NB4 (cell line): Measurements from ENCODE around the gene PDIA2.
"Not testable (repeated sequence)": the region's sequence is repeated elsewhere in the genome, so short reads cannot be mapped to it uniquely, and the experiment has no call there.

Experiments
- DNase-seq: peaks from one replicate; pipeline ENCODE4 v3.0.0; 2010; ENCODE audit warnings: low read depth
- H3K4me3 ChIP-seq: one replicate; pipeline ENCODE4 v1.5.1; 2011; ENCODE audit warnings: mild to moderate bottlenecking, low read depth, low read length, moderate library complexity
- MYC ChIP-seq: IDR thresholded peaks from 2 replicates; pipeline ENCODE4 v1.6.1; 2011; ENCODE audit warnings: low read depth, low read length
- POLR2A ChIP-seq: IDR thresholded peaks from 2 replicates; pipeline ENCODE4 v1.6.1; 2011; ENCODE audit warnings: mild to moderate bottlenecking; ENCODE audit not compliant: insufficient read length; ENCODE audit errors: extremely low read depth
- TF ChIP-seq, protein P1 (sequence below): IDR thresholded peaks from 2 replicates; pipeline ENCODE4 v1.6.1; 2011; ENCODE audit warnings: low read depth, low read length
- TF ChIP-seq, protein P2 (sequence below): IDR thresholded peaks from one replicate; pipeline ENCODE4 v1.5.1; 2012; ENCODE audit warnings: low read depth, low read length

Gene PDIA2

DNA sequence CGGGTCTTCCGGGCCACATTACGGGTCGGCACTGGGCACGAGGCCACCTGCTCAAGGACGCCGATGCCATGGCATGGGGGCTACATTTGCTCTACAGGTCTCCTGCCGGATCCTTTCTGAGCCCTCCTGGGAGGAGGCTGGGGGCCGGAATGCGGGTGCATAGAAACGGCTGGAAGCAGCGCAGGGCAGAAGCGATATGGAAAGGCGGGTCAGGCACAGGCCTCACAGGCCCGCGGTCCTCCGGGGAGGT is 41.2 kb downstream of the PDIA2 start:
- no peak for DNase-seq
- no peak overlapping the region for H3K4me3 ChIP-seq
- TF ChIP-seq POLR2A, result no peak
- TF ChIP-seq, protein P1, sequence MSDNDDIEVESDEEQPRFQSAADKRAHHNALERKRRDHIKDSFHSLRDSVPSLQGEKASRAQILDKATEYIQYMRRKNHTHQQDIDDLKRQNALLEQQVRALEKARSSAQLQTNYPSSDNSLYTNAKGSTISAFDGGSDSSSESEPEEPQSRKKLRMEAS, result no peak
- TF ChIP-seq, protein P2, sequence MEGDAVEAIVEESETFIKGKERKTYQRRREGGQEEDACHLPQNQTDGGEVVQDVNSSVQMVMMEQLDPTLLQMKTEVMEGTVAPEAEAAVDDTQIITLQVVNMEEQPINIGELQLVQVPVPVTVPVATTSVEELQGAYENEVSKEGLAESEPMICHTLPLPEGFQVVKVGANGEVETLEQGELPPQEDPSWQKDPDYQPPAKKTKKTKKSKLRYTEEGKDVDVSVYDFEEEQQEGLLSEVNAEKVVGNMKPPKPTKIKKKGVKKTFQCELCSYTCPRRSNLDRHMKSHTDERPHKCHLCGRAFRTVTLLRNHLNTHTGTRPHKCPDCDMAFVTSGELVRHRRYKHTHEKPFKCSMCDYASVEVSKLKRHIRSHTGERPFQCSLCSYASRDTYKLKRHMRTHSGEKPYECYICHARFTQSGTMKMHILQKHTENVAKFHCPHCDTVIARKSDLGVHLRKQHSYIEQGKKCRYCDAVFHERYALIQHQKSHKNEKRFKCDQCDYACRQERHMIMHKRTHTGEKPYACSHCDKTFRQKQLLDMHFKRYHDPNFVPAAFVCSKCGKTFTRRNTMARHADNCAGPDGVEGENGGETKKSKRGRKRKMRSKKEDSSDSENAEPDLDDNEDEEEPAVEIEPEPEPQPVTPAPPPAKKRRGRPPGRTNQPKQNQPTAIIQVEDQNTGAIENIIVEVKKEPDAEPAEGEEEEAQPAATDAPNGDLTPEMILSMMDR, result no peak
- no peak for TF ChIP-seq MYC

DNA sequence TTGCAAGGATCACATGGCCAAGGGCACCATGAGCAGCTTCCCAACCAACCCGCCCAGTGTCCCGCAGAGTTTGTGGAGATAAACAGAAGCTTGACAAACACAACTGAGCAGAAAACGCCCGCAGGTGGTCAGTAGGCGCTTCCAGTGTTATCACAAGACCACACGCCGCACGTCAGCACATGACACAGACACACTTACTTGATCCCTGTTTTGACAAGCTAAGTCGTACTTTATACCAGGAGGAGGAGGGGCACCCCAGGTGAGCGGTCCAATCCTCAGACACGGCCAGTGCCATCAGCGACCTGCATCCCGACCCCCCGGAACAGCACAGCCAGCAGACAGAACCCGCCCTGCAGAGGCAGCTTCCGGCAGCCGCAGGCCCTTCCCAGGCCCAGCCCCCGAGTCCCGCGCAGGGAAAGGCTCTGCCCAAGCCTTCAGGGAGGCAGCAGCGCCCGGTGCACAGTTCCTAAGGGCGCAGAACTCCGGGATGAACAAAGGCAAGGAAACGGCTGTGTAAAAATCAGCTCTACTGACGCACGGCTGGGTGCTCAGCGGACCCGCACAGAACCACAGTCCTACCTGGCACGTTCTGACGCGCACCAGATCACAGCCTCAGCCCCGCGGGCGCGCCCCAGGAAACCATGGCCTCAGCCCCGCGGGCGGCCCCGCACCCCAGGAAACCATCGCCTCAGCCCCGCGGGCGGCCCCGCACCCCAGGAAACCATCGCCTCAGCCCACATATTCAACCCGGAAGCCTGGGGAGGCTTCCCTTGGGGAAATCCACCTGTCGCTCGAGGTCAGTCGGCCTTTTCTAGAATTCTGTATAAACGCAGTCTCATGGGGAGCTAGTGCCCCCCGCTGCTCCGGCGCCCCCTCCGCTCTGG is 41.7 kb downstream of the PDIA2 start:
- DNase-seq, result peak; percentile 28
- TF ChIP-seq, protein P1, result no peak
- TF ChIP-seq, protein P2, result no peak
- TF ChIP-seq POLR2A, result no peak
- TF ChIP-seq MYC, result no peak
- H3K4me3 ChIP-seq, result no peak overlapping the region

DNA sequence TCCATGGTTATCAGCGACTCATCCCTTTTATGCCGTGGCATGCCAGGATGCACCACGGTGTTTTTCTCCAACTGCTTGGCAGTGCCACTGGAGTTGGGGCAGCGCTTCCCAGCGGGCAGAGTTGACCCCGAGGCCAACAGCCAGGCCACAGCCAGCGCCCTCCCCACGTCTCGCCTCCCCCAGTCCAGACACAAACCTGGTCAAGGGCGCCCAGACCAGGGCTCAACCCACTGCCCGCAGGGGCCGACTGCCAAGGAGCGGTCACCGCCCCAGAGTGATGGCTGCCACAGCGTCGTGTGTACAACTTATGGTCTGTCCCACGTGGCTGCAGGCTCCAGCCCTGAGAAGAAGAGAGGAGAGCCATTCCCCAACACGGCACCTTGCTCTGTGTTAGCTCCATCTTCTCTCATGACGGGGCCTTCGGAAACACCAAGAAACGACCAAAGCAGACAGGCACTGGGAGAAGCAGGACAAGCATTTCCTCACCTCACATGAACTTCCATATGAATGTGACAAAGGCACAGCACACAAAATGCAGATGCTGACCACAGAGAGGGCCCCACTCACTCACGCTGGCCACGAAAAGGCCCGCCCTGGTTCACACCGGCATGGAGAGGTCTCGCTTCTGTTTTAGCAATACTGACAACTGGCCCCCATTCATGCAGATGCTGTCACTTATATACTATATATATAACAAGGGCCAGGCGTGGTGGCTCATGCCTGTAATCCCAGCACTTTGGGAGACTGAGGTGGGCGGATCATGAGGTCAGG is 42.6 kb downstream of the PDIA2 start:
- H3K4me3 ChIP-seq, result no peak overlapping the region
- TF ChIP-seq, protein P1, result no peak
- no peak for TF ChIP-seq POLR2A
- TF ChIP-seq, protein P2, result no peak
- no peak for TF ChIP-seq MYC
- DNase-seq, result peak; percentile 25

DNA sequence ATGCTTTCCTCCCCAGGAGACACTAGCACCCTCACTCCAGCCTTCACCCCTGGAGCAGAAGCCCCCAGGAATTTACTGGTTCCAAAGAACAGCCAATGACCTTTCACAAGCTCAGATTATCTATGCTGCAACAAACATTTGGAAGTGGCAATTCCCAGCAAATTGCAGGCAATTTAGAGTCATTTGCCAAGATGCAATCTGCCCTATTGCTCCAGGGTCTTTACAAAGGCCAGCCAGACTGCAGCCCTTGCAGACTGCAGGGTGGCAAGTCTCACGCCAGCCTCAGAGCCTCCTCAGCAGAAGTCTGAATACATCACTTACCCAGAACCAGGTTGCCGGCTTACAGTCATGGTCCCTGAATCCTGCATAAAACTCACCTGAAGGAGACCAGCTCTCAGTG is 47.8 kb downstream of the PDIA2 start:
- DNase-seq, result no peak
- TF ChIP-seq POLR2A (no peak), MYC (no peak)
- TF ChIP-seq, protein P2, result no peak
- TF ChIP-seq, protein P1, result no peak
- H3K4me3 ChIP-seq, result no peak overlapping the region

DNA sequence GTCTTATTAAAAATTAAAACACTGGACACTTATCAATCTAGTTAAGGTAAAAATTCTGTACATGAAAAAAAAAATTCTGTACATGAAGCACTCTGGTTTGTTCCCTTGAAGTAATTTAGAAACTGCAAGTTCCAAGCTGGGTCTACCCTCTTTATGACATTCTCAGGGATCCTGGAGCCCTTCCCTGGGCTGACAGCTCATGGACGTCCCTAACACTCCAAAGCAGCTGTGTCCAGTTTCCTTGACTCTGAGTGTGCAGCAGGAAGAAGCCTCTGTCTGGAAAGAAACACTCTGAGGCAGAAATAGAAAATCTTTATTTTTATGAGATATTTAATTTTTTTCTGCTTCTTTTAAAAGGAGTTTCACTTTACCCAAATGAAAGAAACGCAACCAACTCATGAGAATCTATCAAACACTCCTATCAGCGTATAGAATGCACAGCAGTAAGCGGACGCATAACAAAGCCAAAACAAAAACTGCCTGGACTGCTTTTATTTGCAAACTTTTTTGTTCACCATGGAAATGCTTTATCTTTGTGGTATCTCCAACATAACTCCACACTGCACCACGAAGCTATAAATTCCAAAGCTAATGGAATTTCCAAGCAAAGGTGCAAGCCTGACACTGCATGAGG is 48.3 kb downstream of the PDIA2 start:
- H3K4me3 ChIP-seq, DNase-seq: not testable (repeated sequence)

DNA sequence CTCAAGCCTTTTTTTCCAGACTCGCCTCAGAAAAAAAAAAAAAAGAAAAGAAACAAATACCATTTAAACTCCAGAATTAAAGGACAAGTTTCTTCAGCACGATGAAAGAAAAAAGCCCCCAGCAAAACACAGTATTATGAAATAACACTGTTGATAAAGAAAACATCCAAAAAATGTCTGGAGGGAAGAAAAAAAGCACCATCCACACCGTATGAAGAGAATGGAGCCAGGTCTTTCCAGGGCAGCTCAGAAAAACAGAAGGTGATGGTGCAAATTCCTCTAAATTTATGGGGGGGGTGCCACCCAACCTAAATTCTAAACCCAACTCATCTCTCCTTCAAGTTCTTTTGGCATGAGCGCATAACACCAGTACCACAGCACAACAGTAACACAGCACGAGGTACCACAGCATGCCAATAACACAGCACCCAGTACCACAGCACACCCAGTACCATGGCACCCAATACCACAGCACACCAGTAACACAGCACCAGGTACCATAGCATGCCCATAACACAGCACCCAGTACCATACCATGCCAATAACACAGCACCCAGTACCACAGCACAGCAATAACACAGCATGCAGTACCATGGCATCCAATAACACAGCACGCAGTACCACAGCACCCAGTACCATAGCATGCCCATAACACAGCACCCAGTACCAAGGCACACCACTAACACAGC is 50.6 kb downstream of the PDIA2 start:
- H3K4me3 ChIP-seq, result no peak overlapping the region
- TF ChIP-seq POLR2A (no peak), MYC (no peak)
- TF ChIP-seq, protein P2, result no peak
- TF ChIP-seq, protein P1, result no peak
- no peak for DNase-seq

DNA sequence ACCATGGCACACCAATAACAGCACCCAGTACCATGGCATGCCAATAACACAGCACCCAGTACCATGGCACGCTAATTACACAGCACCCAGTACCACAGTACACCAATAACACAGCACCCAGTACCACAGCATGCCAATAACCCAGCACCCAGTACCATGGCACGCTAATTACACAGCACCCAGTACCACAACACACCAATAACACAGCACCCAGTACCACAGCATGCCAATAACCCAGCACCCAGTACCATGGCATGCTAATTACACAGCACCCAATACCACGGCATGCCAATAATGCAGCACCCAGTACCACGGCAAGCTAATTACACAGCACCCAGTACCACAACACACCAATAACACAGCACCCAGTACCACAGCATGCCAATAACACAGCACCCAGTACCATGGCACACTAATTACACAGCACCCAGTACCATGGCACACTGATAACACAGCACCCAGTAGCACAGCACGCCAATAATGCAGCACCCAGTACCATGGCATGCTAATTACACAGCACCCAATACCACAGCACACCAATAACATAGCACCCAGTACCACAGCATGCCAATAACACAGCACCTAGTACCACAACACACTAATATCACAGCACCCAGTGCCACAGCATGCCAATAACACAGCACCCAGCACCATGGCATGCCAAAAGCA is 51.3 kb downstream of the PDIA2 start:
- H3K4me3 ChIP-seq, DNase-seq: not testable (repeated sequence)
